DOHH2 (cell line): ENCODE data around the gene RAVER2.

ENCODE experiments used
- H3F3A ChIP-seq: fragments of 200-600 bp; sonication (generic), shearing (Covaris generic); 2 replicates; pipeline ENCODE4 v1.6.0; 2016; ENCODE audit warnings: antibody characterized with exemption, mild to moderate bottlenecking; ENCODE audit not compliant: control insufficient read depth, insufficient read depth
- H3K27ac ChIP-seq: fragments of 200-600 bp; sonication (generic); 2 replicates; pipeline ENCODE4 v1.5.1; 2014; ENCODE audit warnings: low read depth, mild to moderate bottlenecking, low read length, moderate library complexity
- H3K27me3 ChIP-seq: fragments of 200-600 bp; sonication (generic); 2 replicates; pipeline ENCODE4 v1.6.1; 2014; ENCODE audit warnings: mild to moderate bottlenecking, low read length, mixed read lengths; ENCODE audit not compliant: control insufficient read depth
- H3K36me3 ChIP-seq: fragments of 200-600 bp; sonication (generic); 2 replicates; pipeline ENCODE4 v1.6.1; 2014; ENCODE audit warnings: mild to moderate bottlenecking, low read length, moderate library complexity, mixed read lengths; ENCODE audit not compliant: control insufficient read depth
- H3K4me1 ChIP-seq: fragments of 200-600 bp; sonication (generic); 2 replicates; pipeline ENCODE4 v1.6.1; 2014; ENCODE audit warnings: mild to moderate bottlenecking, low read length, mixed read lengths; ENCODE audit not compliant: control insufficient read depth
- H3K4me2 ChIP-seq: fragments of 200-600 bp; sonication (generic); 2 replicates; pipeline ENCODE4 v1.6.0; 2014; ENCODE audit warnings: mild to moderate bottlenecking, low read length, moderate library complexity
- H3K4me3 ChIP-seq: fragments of 200-600 bp; sonication (generic); 2 replicates; pipeline ENCODE4 v1.5.1; 2014; ENCODE audit warnings: mild to moderate bottlenecking, low read length, mixed read lengths
- H3K79me2 ChIP-seq: fragments of 200-600 bp; sonication (generic); 2 replicates; pipeline ENCODE4 v1.6.1; 2014; ENCODE audit warnings: mild to moderate bottlenecking, low read length, mixed read lengths; ENCODE audit not compliant: control insufficient read depth
- H3K9me2 ChIP-seq: fragments of 200-600 bp; sonication (generic); replicated peaks from 2 replicates; pipeline ENCODE4 v1.6.1; 2014; ENCODE audit warnings: mild to moderate bottlenecking, low read length, mixed read lengths; ENCODE audit not compliant: control insufficient read depth
- H3K9me3 ChIP-seq: fragments of 200-600 bp; sonication (generic); 2 replicates; pipeline ENCODE4 v1.6.1; 2014; ENCODE audit warnings: antibody characterized with exemption, low read length, mixed read lengths; ENCODE audit not compliant: control insufficient read depth, insufficient read depth
- H4K20me1 ChIP-seq: fragments of 200-600 bp; sonication (generic); 2 replicates; pipeline ENCODE4 v1.6.0; 2014; ENCODE audit warnings: low read depth, mild to moderate bottlenecking, antibody characterized with exemption, low read length, moderate library complexity; ENCODE audit not compliant: control insufficient read depth, insufficient read depth
- EZH2phosphoT487 ChIP-seq: fragments of 200-600 bp; sonication (generic); IDR thresholded peaks from 2 replicates; pipeline ENCODE4 v1.6.1; 2017; ENCODE audit warnings: borderline replicate concordance, mild to moderate bottlenecking, antibody characterized with exemption, low read length, moderate library complexity, mixed read lengths
- TF ChIP-seq, protein P1 (sequence below): fragments of 200-600 bp; sonication (generic); IDR thresholded peaks from one replicate; pipeline ENCODE4 v1.5.1; 2014; ENCODE audit warnings: antibody characterized with exemption, mild to moderate bottlenecking, low read depth, low read length; ENCODE audit not compliant: poor library complexity, severe bottlenecking

Gene RAVER2

DNA sequence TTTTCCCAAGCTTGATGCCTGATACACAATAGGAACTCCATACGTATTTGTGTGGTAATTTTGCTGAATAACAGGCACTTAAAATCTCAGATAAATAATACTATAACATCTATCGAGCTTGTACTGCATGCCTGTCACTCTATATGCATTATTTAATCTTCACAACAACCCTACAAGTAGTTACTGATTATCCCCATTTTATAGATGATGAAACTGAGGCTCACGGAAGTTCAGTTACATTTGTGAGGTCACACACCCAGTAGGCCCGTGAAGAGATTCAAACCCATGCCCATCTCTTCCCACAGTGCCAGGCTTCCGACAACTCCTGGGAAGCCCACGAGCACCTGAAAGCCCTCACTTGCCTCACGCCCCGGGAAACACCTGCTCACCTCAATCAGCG, 98.8 kb downstream of the RAVER2 start:
- Histone ChIP-seq H3K36me3 (peaks cover 62% of the 10 kb centered on the region), H3K27me3 (no peaks in the 10 kb centered on the region)

DNA sequence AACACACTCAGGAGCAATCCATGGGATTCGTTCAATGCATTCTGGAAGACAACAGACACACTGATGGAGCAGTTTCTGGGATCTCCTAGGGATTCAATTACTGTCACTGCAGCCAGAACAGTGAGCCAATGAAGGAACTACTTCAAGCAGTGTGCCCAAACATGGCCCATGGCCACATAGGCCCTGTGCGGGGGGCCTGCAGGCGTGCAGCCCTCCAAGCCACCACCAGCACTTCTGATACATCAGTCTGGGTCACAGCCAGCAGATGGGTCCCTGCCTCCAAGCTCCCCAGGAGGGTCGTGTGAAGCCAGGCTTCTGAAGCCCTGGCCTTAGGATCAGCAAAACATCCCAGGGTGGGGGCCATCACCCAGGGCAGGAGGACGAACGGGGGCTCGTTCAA, 99.3 kb downstream of the RAVER2 start:
- Histone ChIP-seq H3K4me1 (peaks cover 14% of the 10 kb centered on the region), H3K36me3 (peaks cover 61% of the 10 kb centered on the region), H3F3A (no peaks in the 10 kb centered on the region), H3K27ac (no peak overlapping the region), H3K4me3 (no peak overlapping the region), H3K4me2 (no peak overlapping the region), H4K20me1 (no peaks in the 10 kb centered on the region), H3K9me3 (no peaks in the 10 kb centered on the region), H3K27me3 (no peaks in the 10 kb centered on the region), H3K79me2 (no peaks in the 10 kb centered on the region), H3K9me2 (no peaks in the 10 kb centered on the region)
- TF ChIP-seq, protein P1, sequence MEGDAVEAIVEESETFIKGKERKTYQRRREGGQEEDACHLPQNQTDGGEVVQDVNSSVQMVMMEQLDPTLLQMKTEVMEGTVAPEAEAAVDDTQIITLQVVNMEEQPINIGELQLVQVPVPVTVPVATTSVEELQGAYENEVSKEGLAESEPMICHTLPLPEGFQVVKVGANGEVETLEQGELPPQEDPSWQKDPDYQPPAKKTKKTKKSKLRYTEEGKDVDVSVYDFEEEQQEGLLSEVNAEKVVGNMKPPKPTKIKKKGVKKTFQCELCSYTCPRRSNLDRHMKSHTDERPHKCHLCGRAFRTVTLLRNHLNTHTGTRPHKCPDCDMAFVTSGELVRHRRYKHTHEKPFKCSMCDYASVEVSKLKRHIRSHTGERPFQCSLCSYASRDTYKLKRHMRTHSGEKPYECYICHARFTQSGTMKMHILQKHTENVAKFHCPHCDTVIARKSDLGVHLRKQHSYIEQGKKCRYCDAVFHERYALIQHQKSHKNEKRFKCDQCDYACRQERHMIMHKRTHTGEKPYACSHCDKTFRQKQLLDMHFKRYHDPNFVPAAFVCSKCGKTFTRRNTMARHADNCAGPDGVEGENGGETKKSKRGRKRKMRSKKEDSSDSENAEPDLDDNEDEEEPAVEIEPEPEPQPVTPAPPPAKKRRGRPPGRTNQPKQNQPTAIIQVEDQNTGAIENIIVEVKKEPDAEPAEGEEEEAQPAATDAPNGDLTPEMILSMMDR: no peak

More for the DNA sequence above, 98.8 kb downstream of the RAVER2 start:
- Histone ChIP-seq H4K20me1 (no peaks in the 10 kb centered on the region), H3K4me3 (no peak overlapping the region), H3K9me2 (no peaks in the 10 kb centered on the region), H3K27ac (no peak overlapping the region), H3K79me2 (no peaks in the 10 kb centered on the region), H3F3A (no peaks in the 10 kb centered on the region), H3K4me2 (no peak overlapping the region), H3K9me3 (no peaks in the 10 kb centered on the region), H3K4me1 (peaks cover 14% of the 10 kb centered on the region)
- TF ChIP-seq, protein P1: no peak
- TF ChIP-seq EZH2phosphoT487: no peak

DNA sequence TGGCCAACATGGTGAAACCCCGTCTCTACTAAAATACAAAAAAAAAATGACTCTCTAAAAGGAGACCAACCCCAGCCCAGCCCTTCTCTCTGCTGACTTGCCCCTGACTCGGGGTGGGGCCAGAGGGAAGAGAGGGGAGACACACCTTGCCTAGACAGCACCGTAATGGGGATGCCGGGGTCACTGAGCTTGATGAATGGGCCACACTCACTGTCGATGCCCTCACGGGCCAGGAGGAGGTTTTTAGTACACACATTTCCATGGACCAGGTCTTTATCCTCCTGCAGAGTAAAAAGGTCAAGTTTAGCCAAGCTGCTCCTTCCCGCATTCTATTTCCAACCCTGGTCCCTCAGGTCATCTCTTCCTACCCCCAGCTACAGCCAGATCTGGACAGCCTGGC, 99.7 kb downstream of the RAVER2 start:
- no peaks in the 10 kb centered on the region for H3F3A ChIP-seq
- peaks cover 57% of the 10 kb centered on the region for H3K36me3 ChIP-seq
- peaks cover 14% of the 10 kb centered on the region for H3K4me1 ChIP-seq
- no peaks in the 10 kb centered on the region for H4K20me1 ChIP-seq
- TF ChIP-seq, protein P1: no peak
- no peak for TF ChIP-seq EZH2phosphoT487
- H3K4me2 ChIP-seq: no peak overlapping the region
- H3K27me3 ChIP-seq: no peaks in the 10 kb centered on the region
- H3K9me3 ChIP-seq: no peaks in the 10 kb centered on the region
- no peak overlapping the region for H3K4me3 ChIP-seq
- no peak overlapping the region for H3K27ac ChIP-seq
- H3K9me2 ChIP-seq: no peaks in the 10 kb centered on the region
- H3K79me2 ChIP-seq: no peaks in the 10 kb centered on the region
